GM18502 (cell line): Measurements from ENCODE around the gene ARHGEF16.

Source experiments
- ATAC-seq: cut with Tn5 transposase; IDR thresholded peaks from one replicate; pipeline ENCODE4 v1.9.1; 2021; ENCODE audit warnings: mild to moderate bottlenecking; ENCODE audit not compliant: unreplicated experiment, poor library complexity

The ARHGEF16 gene

GRCh38 chr1:3510136-3510955 lies 55.9 kb downstream of the ARHGEF16 start:
- ATAC-seq = no peak

- ATAC-seq = no peak
Measured at GRCh38 chr1:3510956-3511250, 56.4 kb downstream of the ARHGEF16 start.

- ATAC-seq = no peak
Measured at GRCh38 chr1:3511306-3511705, 56.8 kb downstream of the ARHGEF16 start.

GRCh38 chr1:3511856-3512255 lies 57.4 kb downstream of the ARHGEF16 start:
- no peak for ATAC-seq

GRCh38 chr1:3514404-3514803 lies 59.9 kb downstream of the ARHGEF16 start:
- ATAC-seq = no peak

- no peak for ATAC-seq
Measured at GRCh38 chr1:3515272-3515671, 60.8 kb downstream of the ARHGEF16 start.

- ATAC-seq = no peak
Measured at GRCh38 chr1:3515774-3516480, 61.5 kb downstream of the ARHGEF16 start.

GRCh38 chr1:3516481-3516869 lies 62.0 kb downstream of the ARHGEF16 start:
- ATAC-seq = no peak

- ATAC-seq = no peak
Measured at GRCh38 chr1:3516911-3517675, 62.6 kb downstream of the ARHGEF16 start.

GRCh38 chr1:3518256-3518655 lies 63.8 kb downstream of the ARHGEF16 start:
- ATAC-seq = no peak

- ATAC-seq = no peak
Measured at GRCh38 chr1:3518756-3519155, 64.3 kb downstream of the ARHGEF16 start.

- no peak for ATAC-seq
Measured at GRCh38 chr1:3519301-3519885, 64.9 kb downstream of the ARHGEF16 start.

- no peak for ATAC-seq
Measured at GRCh38 chr1:3520419-3521378, 66.2 kb downstream of the ARHGEF16 start.

GRCh38 chr1:3521426-3521825 lies 67.0 kb downstream of the ARHGEF16 start:
- ATAC-seq = no peak

- ATAC-seq = no peak
Measured at GRCh38 chr1:3522112-3522511, 67.6 kb downstream of the ARHGEF16 start.

- no peak for ATAC-seq
Measured at GRCh38 chr1:3522564-3523265, 68.2 kb downstream of the ARHGEF16 start.

GRCh38 chr1:3523980-3524379 lies 69.5 kb downstream of the ARHGEF16 start:
- no peak for ATAC-seq

- no peak for ATAC-seq
Measured at GRCh38 chr1:3524556-3525203, 70.2 kb downstream of the ARHGEF16 start.
